ENCODE data around the gene KRIT1.

The KRIT1 gene

GRCh38 chr7:92268921-92269320 is 23.2 kb upstream of the KRIT1 start:
- H3K9me3 Mint-ChIP-seq, result peaks cover 12% of the 10 kb centered on the region
- H3K4me3 Mint-ChIP-seq, result no peak overlapping the region
- no peak for TF ChIP-seq CTCF (IDR thresholded peaks at IDR 0.05; ENCODE audit: unreplicated experiment in 3 of 3)
- H3K27ac Mint-ChIP-seq, result no peak overlapping the region
- no peaks in the 10 kb centered on the region for H3K4me1 Mint-ChIP-seq
- H3K36me3 Mint-ChIP-seq (ENCODE audit: low read depth), result peaks cover 13% of the 10 kb centered on the region
- H3K27me3 Mint-ChIP-seq (ENCODE audit: low read depth), result no peaks in the 10 kb centered on the region

- Mint-ChIP-seq H3K4me3 (no peak overlapping the region), H3K36me3 (ENCODE audit: low read depth) (peaks cover 12% of the 10 kb centered on the region), H3K27ac (no peak overlapping the region), H3K27me3 (ENCODE audit: low read depth) (no peaks in the 10 kb centered on the region), H3K4me1 (no peaks in the 10 kb centered on the region), H3K9me3 (peaks cover 9% of the 10 kb centered on the region)
- no peak for TF ChIP-seq CTCF (IDR thresholded peaks at IDR 0.05; ENCODE audit: unreplicated experiment in 3 of 3)
Measured at GRCh38 chr7:92266415-92267241, 20.9 kb upstream of the KRIT1 start.

GRCh38 chr7:92260248-92260781 is 14.6 kb upstream of the KRIT1 start:
- Mint-ChIP-seq H3K27me3 (ENCODE audit: low read depth) (no peaks in the 10 kb centered on the region), H3K4me1 (no peaks in the 10 kb centered on the region), H3K9me3 (peaks cover 16% of the 10 kb centered on the region), H3K4me3 (no peak overlapping the region), H3K36me3 (ENCODE audit: low read depth) (peaks cover 30% of the 10 kb centered on the region), H3K27ac (no peak overlapping the region)
- TF ChIP-seq CTCF (IDR thresholded peaks at IDR 0.05; ENCODE audit: unreplicated experiment in 3 of 3), result no peak

GRCh38 chr7:92259610-92260247 is 14.0 kb upstream of the KRIT1 start:
- Mint-ChIP-seq H3K9me3 (peaks cover 22% of the 10 kb centered on the region), H3K36me3 (ENCODE audit: low read depth) (peaks cover 36% of the 10 kb centered on the region), H3K4me3 (no peak overlapping the region), H3K4me1 (no peaks in the 10 kb centered on the region), H3K27me3 (ENCODE audit: low read depth) (no peaks in the 10 kb centered on the region), H3K27ac (no peak overlapping the region)
- TF ChIP-seq CTCF (IDR thresholded peaks at IDR 0.05; ENCODE audit: unreplicated experiment in 3 of 3), result no peak

- H3K27ac Mint-ChIP-seq, result no peak overlapping the region
- H3K9me3 Mint-ChIP-seq, result peaks cover 21% of the 10 kb centered on the region
- no peak overlapping the region for H3K4me3 Mint-ChIP-seq
- H3K4me1 Mint-ChIP-seq, result no peaks in the 10 kb centered on the region
- no peak for TF ChIP-seq CTCF (IDR thresholded peaks at IDR 0.05; ENCODE audit: unreplicated experiment in 3 of 3)
- peaks cover 36% of the 10 kb centered on the region for H3K36me3 Mint-ChIP-seq (ENCODE audit: low read depth)
- H3K27me3 Mint-ChIP-seq (ENCODE audit: low read depth), result no peaks in the 10 kb centered on the region
Measured at GRCh38 chr7:92259062-92259461, 13.3 kb upstream of the KRIT1 start.
